H54 (cell line): ENCODE data around the gene TTI1.
A peak's percentile ranks its signal among the peaks of the same experiment; 100 is the strongest.

Experiments
- DNase-seq: peaks from one replicate; pipeline ENCODE4 v3.0.0; 2011; ENCODE audit warnings: low spot score, mixed read lengths; ENCODE audit not compliant: insufficient read length
- FAIRE-seq: peaks from 3 replicates; lab custom pipeline; 2011; peaks lifted over from hg19 to GRCh38; lab: Jason Lieb, UNC
- POLR2A ChIP-seq: IDR thresholded peaks from 2 replicates; pipeline ENCODE4 v1.6.1; 2011; ENCODE audit warnings: low read depth, mild to moderate bottlenecking, low read length

Gene TTI1

GRCh38 chr20:37991157-37991866, 41.9 kb downstream of the TTI1 start:
- no peak for DNase-seq
- no peak for FAIRE-seq
- no peak for TF ChIP-seq POLR2A

GRCh38 chr20:37990571-37991151, 42.6 kb downstream of the TTI1 start:
- FAIRE-seq (no peak), DNase-seq (peak; percentile 38)
- no peak for TF ChIP-seq POLR2A

- no peak for FAIRE-seq
- DNase-seq = no peak
- TF ChIP-seq POLR2A = no peak
Observed at GRCh38 chr20:37989601-37990295, 43.5 kb downstream of the TTI1 start.

- DNase-seq (no peak), FAIRE-seq (no peak)
- no peak for TF ChIP-seq POLR2A
Observed at GRCh38 chr20:37988306-37988954, 44.8 kb downstream of the TTI1 start.

- no peak for FAIRE-seq
- DNase-seq = no peak
- TF ChIP-seq POLR2A = no peak
Observed at GRCh38 chr20:37987602-37988290, 45.5 kb downstream of the TTI1 start.

- FAIRE-seq (no peak), DNase-seq (no peak)
- no peak for TF ChIP-seq POLR2A
Observed at GRCh38 chr20:37986873-37987601, 46.2 kb downstream of the TTI1 start.

GRCh38 chr20:37986044-37986858, 47.0 kb downstream of the TTI1 start:
- DNase-seq (no peak), FAIRE-seq (no peak)
- TF ChIP-seq POLR2A = no peak

- DNase-seq (no peak), FAIRE-seq (no peak)
- TF ChIP-seq POLR2A = no peak
Observed at GRCh38 chr20:37984018-37984785, 49.1 kb downstream of the TTI1 start.

- FAIRE-seq (no peak), DNase-seq (no peak)
- TF ChIP-seq POLR2A = no peak
Observed at GRCh38 chr20:37983286-37983685, 50.0 kb downstream of the TTI1 start.

GRCh38 chr20:37981568-37981967, 51.7 kb downstream of the TTI1 start:
- TF ChIP-seq POLR2A = no peak
- no peak for FAIRE-seq
- DNase-seq = no peak

GRCh38 chr20:37980876-37981275, 52.4 kb downstream of the TTI1 start:
- TF ChIP-seq POLR2A = no peak
- DNase-seq = no peak
- FAIRE-seq = no peak
